ENCODE data around the gene NOL7. TPM values are rescaled to one million over a fixed set of nuclear protein-coding genes. Genes with fewer than 3 reads are reported as not detected.

NOL7 gene
- total RNA-seq, 1 experiment from 2014 or later: 95.4 TPM

DNA sequence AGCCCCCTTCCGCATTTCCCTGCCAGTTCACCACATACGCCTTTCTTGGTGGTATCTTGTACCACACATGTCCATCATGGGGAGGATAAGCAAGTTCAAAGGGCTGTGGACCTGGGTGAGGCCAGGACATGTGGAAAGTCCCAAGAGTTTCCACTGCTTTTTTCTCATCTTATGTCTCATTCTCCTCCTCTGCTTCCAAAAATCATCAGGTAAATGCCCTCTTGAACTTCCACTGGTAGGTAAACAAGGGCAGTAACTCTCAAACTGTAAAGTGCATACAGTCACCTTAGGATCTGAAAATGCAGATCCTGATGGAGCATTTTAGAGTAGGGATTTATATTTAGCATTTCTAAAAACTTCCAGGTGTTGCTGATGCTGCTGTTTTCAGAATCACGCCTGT, 48.6 kb upstream of the NOL7 start:
- no peak for ATAC-seq
- CTCF ChIA-PET: no interaction called here

DNA sequence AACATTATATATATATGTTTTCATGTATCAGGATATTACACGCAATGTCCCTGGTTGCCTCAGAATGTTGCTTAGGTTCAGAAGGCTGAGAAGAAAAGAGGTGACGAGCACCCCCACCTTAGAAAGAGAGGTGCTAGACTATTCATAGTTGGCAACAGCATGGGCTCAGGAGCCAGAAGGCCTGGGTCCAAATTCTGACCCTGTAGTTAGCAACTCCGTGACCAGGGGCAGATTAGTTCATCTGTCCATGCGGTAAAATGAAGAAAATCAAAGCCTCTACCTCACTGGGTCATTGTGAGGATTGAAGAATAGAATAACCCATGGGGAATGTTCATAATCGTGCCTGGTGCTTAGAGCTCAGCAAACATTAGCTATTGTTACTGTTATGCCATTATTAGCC, 46.2 kb upstream of the NOL7 start:
- H4K20me1 ChIP-seq (ENCODE audit: low read length): no peaks in the 10 kb centered on the region
- intact Hi-C loops (cut with micrococcal nuclease): no loop called here
- H3K4me2 ChIP-seq (ENCODE audit: low read length): no peak overlapping the region
- H3K9ac ChIP-seq (ENCODE audit: low read length): no peak overlapping the region
- H3K9me2 ChIP-seq (replicated peaks; ENCODE audit: low read length): no peaks in the 10 kb centered on the region
- no peak overlapping the region for H2AFZ ChIP-seq (ENCODE audit: low read length)
- POLR2A ChIA-PET (ENCODE audit: unreplicated experiment): no interaction called here
- no peaks in the 10 kb centered on the region for H3K27me3 ChIP-seq (ENCODE audit: low read length)
- BruUV-seq (replicated peaks): no TSS peak
- H3K36me3 ChIP-seq (ENCODE audit: low read depth, low read length): no peaks in the 10 kb centered on the region
- H3K4me1 ChIP-seq (ENCODE audit: insufficient read depth, low read length): peaks cover 8% of the 10 kb centered on the region
- no peaks in the 10 kb centered on the region for H3K9me3 ChIP-seq (ENCODE audit: low read length)
- H3K79me2 ChIP-seq (ENCODE audit: low read length): peaks cover 11% of the 10 kb centered on the region
- TF ChIP-seq EZH2 (IDR thresholded peaks at IDR 0.05; ENCODE audit: low read length, unreplicated experiment) (no peak), EZH2phosphoT487 (IDR thresholded peaks at IDR 0.05; ENCODE audit: borderline replicate concordance, low read length) (no peak)
- TF ChIP-seq, protein P1, sequence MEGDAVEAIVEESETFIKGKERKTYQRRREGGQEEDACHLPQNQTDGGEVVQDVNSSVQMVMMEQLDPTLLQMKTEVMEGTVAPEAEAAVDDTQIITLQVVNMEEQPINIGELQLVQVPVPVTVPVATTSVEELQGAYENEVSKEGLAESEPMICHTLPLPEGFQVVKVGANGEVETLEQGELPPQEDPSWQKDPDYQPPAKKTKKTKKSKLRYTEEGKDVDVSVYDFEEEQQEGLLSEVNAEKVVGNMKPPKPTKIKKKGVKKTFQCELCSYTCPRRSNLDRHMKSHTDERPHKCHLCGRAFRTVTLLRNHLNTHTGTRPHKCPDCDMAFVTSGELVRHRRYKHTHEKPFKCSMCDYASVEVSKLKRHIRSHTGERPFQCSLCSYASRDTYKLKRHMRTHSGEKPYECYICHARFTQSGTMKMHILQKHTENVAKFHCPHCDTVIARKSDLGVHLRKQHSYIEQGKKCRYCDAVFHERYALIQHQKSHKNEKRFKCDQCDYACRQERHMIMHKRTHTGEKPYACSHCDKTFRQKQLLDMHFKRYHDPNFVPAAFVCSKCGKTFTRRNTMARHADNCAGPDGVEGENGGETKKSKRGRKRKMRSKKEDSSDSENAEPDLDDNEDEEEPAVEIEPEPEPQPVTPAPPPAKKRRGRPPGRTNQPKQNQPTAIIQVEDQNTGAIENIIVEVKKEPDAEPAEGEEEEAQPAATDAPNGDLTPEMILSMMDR (conservative IDR thresholded peaks at IDR 0.05; ENCODE audit: low read depth, low read length): no peak
- CTCF ChIA-PET: no interaction called here
- no peaks in the 10 kb centered on the region for H3F3A ChIP-seq (ENCODE audit: low read length, unreplicated experiment)
- H3K4me3 ChIP-seq (ENCODE audit: low read length): no peak overlapping the region
- H3K27ac ChIP-seq (ENCODE audit: low read length): no peak overlapping the region
- no peak for ATAC-seq
- no peak for DNase-seq

More for the DNA sequence above, 48.6 kb upstream of the NOL7 start:
- no TSS peak for BruUV-seq (replicated peaks)
- Histone ChIP-seq H3K27me3 (ENCODE audit: low read length) (no peaks in the 10 kb centered on the region), H4K20me1 (ENCODE audit: low read length) (no peaks in the 10 kb centered on the region), H3K79me2 (ENCODE audit: low read length) (no peaks in the 10 kb centered on the region), H3K9ac (ENCODE audit: low read length) (no peak overlapping the region), H3K4me1 (ENCODE audit: insufficient read depth, low read length) (no peaks in the 10 kb centered on the region), H2AFZ (ENCODE audit: low read length) (no peak overlapping the region), H3K4me2 (ENCODE audit: low read length) (no peak overlapping the region), H3K36me3 (ENCODE audit: low read depth, low read length) (no peaks in the 10 kb centered on the region), H3K9me2 (replicated peaks; ENCODE audit: low read length) (no peaks in the 10 kb centered on the region), H3K27ac (ENCODE audit: low read length) (no peak overlapping the region), H3K4me3 (ENCODE audit: low read length) (no peak overlapping the region), H3K9me3 (ENCODE audit: low read length) (no peaks in the 10 kb centered on the region), H3F3A (ENCODE audit: low read length, unreplicated experiment) (no peaks in the 10 kb centered on the region)
- no peak for DNase-seq
- POLR2A ChIA-PET (ENCODE audit: unreplicated experiment): no interaction called here
- intact Hi-C loops (cut with micrococcal nuclease): no loop called here
- TF ChIP-seq EZH2phosphoT487 (IDR thresholded peaks at IDR 0.05; ENCODE audit: borderline replicate concordance, low read length): no peak
- TF ChIP-seq EZH2 (IDR thresholded peaks at IDR 0.05; ENCODE audit: low read length, unreplicated experiment): no peak
- TF ChIP-seq, protein P1 (conservative IDR thresholded peaks at IDR 0.05; ENCODE audit: low read depth, low read length): no peak

DNA sequence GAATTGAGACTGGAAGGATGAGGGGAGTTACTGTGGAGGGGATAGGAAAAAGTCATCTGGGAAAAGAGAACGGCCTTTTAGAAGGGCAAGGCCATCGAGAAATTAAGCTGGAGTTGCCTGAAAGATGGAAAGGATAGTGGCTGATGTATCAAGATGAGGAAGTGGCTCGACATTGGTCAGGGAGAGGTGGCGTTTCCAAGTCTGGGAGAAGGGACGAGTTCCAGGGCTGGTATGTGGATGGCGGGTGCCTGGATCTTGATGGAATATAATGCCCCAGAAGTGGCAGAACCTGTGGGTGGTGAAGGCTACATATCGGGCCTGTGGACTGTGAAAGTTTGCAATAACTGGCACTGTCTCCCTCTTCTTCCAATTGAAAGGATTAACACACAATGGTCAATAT, 42.9 kb upstream of the NOL7 start:
- no TSS peak for BruUV-seq (replicated peaks)
- Histone ChIP-seq H3K9me2 (replicated peaks; ENCODE audit: low read length) (no peaks in the 10 kb centered on the region), H3K27me3 (ENCODE audit: low read length) (no peaks in the 10 kb centered on the region), H4K20me1 (ENCODE audit: low read length) (no peaks in the 10 kb centered on the region), H3K27ac (ENCODE audit: low read length) (no peak overlapping the region), H3K79me2 (ENCODE audit: low read length) (peaks cover 24% of the 10 kb centered on the region), H3K9ac (ENCODE audit: low read length) (no peak overlapping the region), H3K9me3 (ENCODE audit: low read length) (no peaks in the 10 kb centered on the region), H2AFZ (ENCODE audit: low read length) (no peak overlapping the region), H3K36me3 (ENCODE audit: low read depth, low read length) (no peaks in the 10 kb centered on the region), H3K4me1 (ENCODE audit: insufficient read depth, low read length) (peaks cover 11% of the 10 kb centered on the region), H3K4me2 (ENCODE audit: low read length) (no peak overlapping the region), H3F3A (ENCODE audit: low read length, unreplicated experiment) (no peaks in the 10 kb centered on the region), H3K4me3 (ENCODE audit: low read length) (no peak overlapping the region)
- no peak for ATAC-seq
- TF ChIP-seq, protein P1 (conservative IDR thresholded peaks at IDR 0.05; ENCODE audit: low read depth, low read length): no peak
- TF ChIP-seq EZH2phosphoT487 (IDR thresholded peaks at IDR 0.05; ENCODE audit: borderline replicate concordance, low read length) (no peak), EZH2 (IDR thresholded peaks at IDR 0.05; ENCODE audit: low read length, unreplicated experiment) (no peak)
- ChIA-PET CTCF (no interaction called here), POLR2A (ENCODE audit: unreplicated experiment) (no interaction called here)
- no peak for DNase-seq
- intact Hi-C loops (cut with micrococcal nuclease): loop anchor here (5.0 kb wide), 1 partner anchor 140 kb away; the partner anchor contains the start of gene RANBP9

All from PC-3 (cell line).